ENCODE measurements around the gene HPX.
"Not testable (repeated sequence)": the region's sequence is repeated elsewhere in the genome, so short reads cannot be mapped to it uniquely, and the experiment has no call there.

The HPX gene

GRCh38 chr11:6393989-6394670 is 46.7 kb downstream of the HPX start:
- in situ Hi-C loops (cut with HindIII; ENCODE audit: low sequenced_read_pairs): no loop called here

GRCh38 chr11:6392251-6392650 is 48.5 kb downstream of the HPX start:
- in situ Hi-C loops (cut with HindIII; ENCODE audit: low sequenced_read_pairs): not testable (repeated sequence)

DNA sequence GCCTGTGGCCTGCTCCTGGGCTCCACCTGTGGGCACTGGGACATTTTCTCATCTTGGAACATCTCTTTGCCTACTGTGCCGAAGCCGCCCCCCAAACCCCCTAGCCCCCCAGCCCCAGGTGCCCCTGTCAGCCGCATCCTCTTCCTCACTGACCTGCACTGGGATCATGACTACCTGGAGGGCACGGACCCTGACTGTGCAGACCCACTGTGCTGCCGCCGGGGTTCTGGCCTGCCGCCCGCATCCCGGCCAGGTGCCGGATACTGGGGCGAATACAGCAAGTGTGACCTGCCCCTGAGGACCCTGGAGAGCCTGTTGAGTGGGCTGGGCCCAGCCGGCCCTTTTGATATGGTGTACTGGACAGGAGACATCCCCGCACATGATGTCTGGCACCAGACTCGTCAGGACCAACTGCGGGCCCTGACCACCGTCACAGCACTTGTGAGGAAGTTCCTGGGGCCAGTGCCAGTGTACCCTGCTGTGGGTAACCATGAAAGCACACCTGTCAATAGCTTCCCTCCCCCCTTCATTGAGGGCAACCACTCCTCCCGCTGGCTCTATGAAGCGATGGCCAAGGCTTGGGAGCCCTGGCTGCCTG is 49.2 kb downstream of the HPX start:
- in situ Hi-C loops (cut with HindIII; ENCODE audit: low sequenced_read_pairs): no loop called here

DNA sequence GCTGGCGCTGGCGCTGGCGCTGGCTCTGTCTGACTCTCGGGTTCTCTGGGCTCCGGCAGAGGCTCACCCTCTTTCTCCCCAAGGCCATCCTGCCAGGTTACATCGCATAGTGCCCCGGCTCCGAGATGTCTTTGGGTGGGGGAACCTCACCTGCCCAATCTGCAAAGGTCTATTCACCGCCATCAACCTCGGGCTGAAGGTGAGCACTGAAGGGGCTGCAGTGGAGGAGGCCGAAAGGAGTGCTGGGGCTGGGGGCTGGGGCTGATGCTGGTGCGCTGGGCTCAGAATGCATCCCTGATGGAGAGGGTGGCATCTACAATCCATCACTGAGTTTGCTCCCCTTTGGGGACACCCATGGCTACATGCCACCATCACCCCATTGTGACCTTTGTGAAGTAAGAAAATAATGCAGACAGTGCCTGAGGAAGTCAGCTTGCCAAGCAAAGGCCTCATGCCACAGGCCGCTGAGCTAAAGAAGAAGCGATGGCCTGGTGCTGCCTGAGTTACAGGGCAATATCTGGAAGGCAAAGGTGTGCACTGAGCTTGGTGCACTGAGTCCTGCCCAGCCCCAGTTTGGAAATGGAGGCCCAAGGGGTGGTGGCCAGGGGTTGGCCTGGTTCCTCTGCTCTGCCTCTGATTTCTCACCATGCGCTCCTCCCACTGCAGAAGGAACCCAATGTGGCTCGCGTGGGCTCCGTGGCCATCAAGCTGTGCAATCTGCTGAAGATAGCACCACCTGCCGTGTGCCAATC is 49.9 kb downstream of the HPX start:
- in situ Hi-C loops (cut with HindIII; ENCODE audit: low sequenced_read_pairs): no loop called here

GRCh38 chr11:6389905-6390717 is 50.7 kb downstream of the HPX start, which contains the start of gene SMPD1:
Gene SMPD1, plus strand, starts transcription at chr11:6390474. Its CDS starts 125 bp downstream, at chr11:6390599.
- in situ Hi-C loops (cut with HindIII; ENCODE audit: low sequenced_read_pairs): loop anchor here (5.0 kb wide), 1 partner anchor 52 kb away; the partner anchor contains the start of gene HPX

- in situ Hi-C loops (cut with HindIII; ENCODE audit: low sequenced_read_pairs): loop anchor here (5.0 kb wide), 1 partner anchor 54 kb away; the partner anchor contains the start of gene HPX
Measured at GRCh38 chr11:6388748-6389147, 52.0 kb downstream of the HPX start.

GRCh38 chr11:6387811-6388599 is 52.8 kb downstream of the HPX start:
- in situ Hi-C loops (cut with HindIII; ENCODE audit: low sequenced_read_pairs): loop anchor here (5.0 kb wide), 1 partner anchor 54 kb away; the partner anchor contains the start of gene HPX

- in situ Hi-C loops (cut with HindIII; ENCODE audit: low sequenced_read_pairs): loop anchor here (5.0 kb wide), 1 partner anchor 57 kb away; the partner anchor contains the start of gene HPX
Measured at GRCh38 chr11:6385046-6385777, 55.6 kb downstream of the HPX start.

All from DLD1 (cell line).